HEK293T (cell line): ENCODE results near the gene PHLDA3.

Source experiments
- CTCF ChIA-PET: fragments of 350-600 bp; formaldehyde crosslinking; extraction: SDS; loops from one replicate; lab custom pipeline; 2021; ENCODE audit warnings: antibody characterized with exemption, inconsistent platforms; lab: Yijun Ruan, JAX
- POLR2A ChIA-PET: fragments of 350-600 bp; formaldehyde crosslinking; extraction: SDS; loops from one replicate; lab custom pipeline; 2020; ENCODE audit warnings: antibody characterized with exemption, inconsistent platforms; lab: Yijun Ruan, JAX
- DNase-seq: peaks from one replicate; pipeline ENCODE4 v3.0.0; 2012; ENCODE audit warnings: mixed read lengths; ENCODE audit errors: extremely low spot score
- ARNT ChIP-seq: fragments of 450-650 bp; IDR thresholded peaks from 2 replicates; pipeline ENCODE4 v1.6.1; 2017; ENCODE audit warnings: mild to moderate bottlenecking
- BHLHE40 ChIP-seq: fragments of 450-650 bp; IDR thresholded peaks from 2 replicates; pipeline ENCODE4 v1.6.1; 2016; ENCODE audit warnings: mild to moderate bottlenecking, moderate library complexity, borderline replicate concordance
- CTBP1 ChIP-seq: fragments of 450-650 bp; IDR thresholded peaks from 2 replicates; pipeline ENCODE4 v1.6.1; 2016; ENCODE audit warnings: borderline replicate concordance
- ELF4 ChIP-seq: fragments of 450-650 bp; IDR thresholded peaks from 2 replicates; pipeline ENCODE4 v1.6.1; 2017; ENCODE audit warnings: antibody characterized with exemption
- FOXA1 ChIP-seq: fragments of 450-650 bp; IDR thresholded peaks from 2 replicates; pipeline ENCODE4 v1.6.1; 2016; ENCODE audit warnings: mild to moderate bottlenecking
- FOXK2 ChIP-seq: fragments of 450-650 bp; IDR thresholded peaks from 2 replicates; pipeline ENCODE4 v1.6.1; 2016; ENCODE audit warnings: mild to moderate bottlenecking
- FOXM1 ChIP-seq: fragments of 450-650 bp; IDR thresholded peaks from 2 replicates; pipeline ENCODE4 v1.6.1; 2017; ENCODE audit warnings: mild to moderate bottlenecking, borderline replicate concordance
- HDGF ChIP-seq: fragments of 450-650 bp; IDR thresholded peaks from 2 replicates; pipeline ENCODE4 v1.6.1; 2017; ENCODE audit warnings: antibody characterized with exemption, borderline replicate concordance
- L3MBTL2 ChIP-seq: fragments of 450-650 bp; conservative IDR thresholded peaks from 2 replicates; pipeline ENCODE4 v1.6.1; 2016; ENCODE audit warnings: mild to moderate bottlenecking
- LEF1 ChIP-seq: fragments of 450-650 bp; IDR thresholded peaks from 2 replicates; pipeline ENCODE4 v1.6.1; 2017; ENCODE audit warnings: mild to moderate bottlenecking, borderline replicate concordance
- NFRKB ChIP-seq: fragments of 450-650 bp; IDR thresholded peaks from 2 replicates; pipeline ENCODE4 v1.6.1; 2016; ENCODE audit warnings: mild to moderate bottlenecking, moderate library complexity
- SP1 ChIP-seq: fragments of 450-650 bp; IDR thresholded peaks from 2 replicates; pipeline ENCODE4 v1.6.1; 2017
- SUZ12 ChIP-seq: fragments of 450-650 bp; IDR thresholded peaks from 2 replicates; pipeline ENCODE4 v1.6.1; 2016; ENCODE audit warnings: mild to moderate bottlenecking
- TARDBP ChIP-seq: fragments of 450-650 bp; IDR thresholded peaks from 2 replicates; pipeline ENCODE4 v1.6.1; 2016
- ZNF384 ChIP-seq: fragments of 450-650 bp; IDR thresholded peaks from 2 replicates; pipeline ENCODE4 v1.6.1; 2016
- TF ChIP-seq, protein P1 (sequence below): fragments of 450-650 bp; IDR thresholded peaks from 2 replicates; pipeline ENCODE4 v1.6.1; 2016

PHLDA3 gene

DNA sequence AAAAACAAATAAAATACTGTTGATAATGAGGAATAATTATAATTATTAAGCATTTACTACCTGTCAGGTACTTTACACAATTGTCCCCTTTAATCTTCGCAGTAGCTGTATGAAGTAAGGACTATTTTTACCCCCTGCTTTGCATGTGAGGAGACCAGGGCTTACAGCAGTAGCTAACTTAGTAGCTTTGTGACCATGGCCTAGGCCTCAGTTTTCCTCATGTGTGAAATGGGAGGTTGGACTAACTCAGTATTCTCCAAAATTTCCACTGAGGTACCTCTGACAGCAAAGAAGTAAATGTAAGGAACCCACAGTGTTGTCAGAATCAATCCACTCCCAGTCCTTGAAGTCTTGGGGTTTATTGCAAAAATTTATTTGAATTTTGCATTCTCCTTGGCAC, 41.7 kb upstream of the PHLDA3 start:
- TF ChIP-seq, protein P1, sequence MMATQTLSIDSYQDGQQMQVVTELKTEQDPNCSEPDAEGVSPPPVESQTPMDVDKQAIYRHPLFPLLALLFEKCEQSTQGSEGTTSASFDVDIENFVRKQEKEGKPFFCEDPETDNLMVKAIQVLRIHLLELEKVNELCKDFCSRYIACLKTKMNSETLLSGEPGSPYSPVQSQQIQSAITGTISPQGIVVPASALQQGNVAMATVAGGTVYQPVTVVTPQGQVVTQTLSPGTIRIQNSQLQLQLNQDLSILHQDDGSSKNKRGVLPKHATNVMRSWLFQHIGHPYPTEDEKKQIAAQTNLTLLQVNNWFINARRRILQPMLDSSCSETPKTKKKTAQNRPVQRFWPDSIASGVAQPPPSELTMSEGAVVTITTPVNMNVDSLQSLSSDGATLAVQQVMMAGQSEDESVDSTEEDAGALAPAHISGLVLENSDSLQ, result no peak
- TF ChIP-seq HDGF (no peak), FOXA1 (no peak), CTBP1 (no peak), LEF1 (no peak), ARNT (no peak), NFRKB (no peak), SP1 (no peak), ZNF384 (no peak), SUZ12 (no peak), ELF4 (no peak), TARDBP (no peak), BHLHE40 (no peak), FOXK2 (no peak), FOXM1 (no peak), L3MBTL2 (no peak)
- DNase-seq, result no peak
- ChIA-PET POLR2A (no interaction called here), CTCF (interaction anchor here (5.8 kb wide), 1 partner anchor 30 kb away, joined by 135 read pairs; no protein-coding TSS in a partner anchor)

DNA sequence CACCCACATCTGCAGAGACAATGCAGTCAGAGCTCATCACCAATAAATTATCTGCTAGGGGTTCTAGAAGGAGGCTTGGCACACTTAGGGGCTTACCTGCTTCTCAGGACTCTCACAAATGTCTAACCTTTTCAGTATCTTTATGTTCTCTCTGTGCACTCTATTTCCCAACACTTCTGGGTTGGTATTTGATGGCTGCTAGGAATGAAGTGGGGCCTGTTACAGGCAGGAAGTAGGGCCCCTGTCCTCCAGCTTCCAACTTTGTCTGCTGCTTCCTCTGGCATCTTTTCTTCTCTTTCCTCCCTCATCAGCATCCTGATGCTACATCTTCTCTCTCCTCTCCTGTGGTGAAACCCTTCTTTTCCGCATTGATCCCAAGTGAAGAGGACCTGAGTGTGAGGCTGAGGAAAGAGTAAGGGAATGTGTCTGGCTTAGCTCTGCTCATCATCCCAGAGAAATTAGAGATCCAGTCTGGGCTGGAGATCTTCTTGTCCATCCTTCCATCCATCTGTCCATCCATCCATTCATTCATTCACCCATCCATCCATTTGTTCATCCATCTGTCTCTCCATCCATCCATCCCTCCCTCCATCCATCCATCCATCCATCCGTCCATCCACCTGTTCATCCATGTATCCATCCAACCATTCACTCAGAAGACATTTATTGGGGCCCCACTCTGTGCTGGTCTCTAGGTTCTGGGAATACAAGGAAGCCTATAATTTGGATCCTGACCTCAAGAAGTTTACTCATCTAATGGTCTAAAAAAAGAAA, 40.8 kb upstream of the PHLDA3 start:
- POLR2A ChIA-PET, result interaction anchor here (0.8 to 1.0 kb wide), 2 partner anchors 24 to 27 kb away, joined by 3 read pairs; no protein-coding TSS in a partner anchor
- no peak for DNase-seq
- CTCF ChIA-PET, result interaction anchor here (5.8 kb wide), 1 partner anchor 29 kb away, joined by 135 read pairs; no protein-coding TSS in a partner anchor
- TF ChIP-seq FOXK2, result no peak
- no peak for TF ChIP-seq LEF1
- TF ChIP-seq HDGF, result no peak
- no peak for TF ChIP-seq TARDBP
- no peak for TF ChIP-seq L3MBTL2
- TF ChIP-seq, protein P1, result no peak
- no peak for TF ChIP-seq ZNF384
- no peak for TF ChIP-seq SP1

DNA sequence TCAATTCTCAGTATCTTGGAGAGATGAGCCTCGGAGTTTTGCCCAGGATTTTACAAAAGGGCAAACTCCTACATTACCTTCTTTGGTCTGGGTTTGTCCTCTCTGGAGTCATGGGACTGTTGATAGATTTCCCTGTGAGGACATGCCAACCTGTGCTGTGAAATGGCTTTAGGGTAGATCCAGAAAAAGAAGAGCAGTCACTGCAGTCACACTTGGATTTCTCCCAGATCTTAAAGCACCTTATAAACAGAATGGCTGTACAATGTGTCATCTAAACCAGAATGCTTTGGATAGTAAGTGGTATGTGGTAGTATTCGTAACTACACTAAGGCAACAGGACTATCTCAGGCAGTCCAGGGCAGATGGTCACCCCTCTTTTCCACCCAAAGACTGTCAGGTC, 39.8 kb upstream of the PHLDA3 start:
- CTCF ChIA-PET, result interaction anchor here (5.8 kb wide), 1 partner anchor 28 kb away, joined by 135 read pairs; no protein-coding TSS in a partner anchor

DNA sequence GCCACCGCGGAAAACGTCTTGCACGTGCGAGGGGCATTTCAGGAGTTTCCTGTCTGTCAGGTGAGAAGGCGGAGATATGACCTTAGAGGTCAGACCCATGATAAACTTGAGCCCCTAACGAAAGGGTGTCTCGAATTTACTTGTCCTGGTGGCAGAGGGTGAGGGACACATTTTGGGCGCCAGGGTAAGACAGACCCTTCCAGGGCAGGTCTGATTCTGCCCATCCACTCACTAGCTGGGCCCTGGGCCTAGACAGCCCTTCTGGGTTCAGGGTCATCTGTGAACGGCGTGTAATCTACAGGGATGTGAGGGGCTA, 38.3 kb upstream of the PHLDA3 start:
- TF ChIP-seq FOXM1 (no peak), FOXK2 (no peak), CTBP1 (no peak), LEF1 (no peak), ELF4 (no peak), ARNT (no peak), NFRKB (no peak), ZNF384 (no peak), HDGF (no peak), SP1 (no peak), SUZ12 (no peak), BHLHE40 (no peak), L3MBTL2 (no peak)
- ChIA-PET CTCF (no interaction called here), POLR2A (no interaction called here)

More for the DNA sequence above, 39.8 kb upstream of the PHLDA3 start:
- DNase-seq, result no peak
- TF ChIP-seq NFRKB, result no peak
- no peak for TF ChIP-seq SP1
- TF ChIP-seq ARNT, result no peak
- TF ChIP-seq BHLHE40, result no peak
- TF ChIP-seq, protein P1, result no peak
- TF ChIP-seq FOXA1, result no peak
- no peak for TF ChIP-seq FOXM1
- TF ChIP-seq FOXK2, result no peak
- POLR2A ChIA-PET, result interaction anchor here (0.8 to 1.0 kb wide), 2 partner anchors 23 to 26 kb away, joined by 3 read pairs; no protein-coding TSS in a partner anchor

DNA sequence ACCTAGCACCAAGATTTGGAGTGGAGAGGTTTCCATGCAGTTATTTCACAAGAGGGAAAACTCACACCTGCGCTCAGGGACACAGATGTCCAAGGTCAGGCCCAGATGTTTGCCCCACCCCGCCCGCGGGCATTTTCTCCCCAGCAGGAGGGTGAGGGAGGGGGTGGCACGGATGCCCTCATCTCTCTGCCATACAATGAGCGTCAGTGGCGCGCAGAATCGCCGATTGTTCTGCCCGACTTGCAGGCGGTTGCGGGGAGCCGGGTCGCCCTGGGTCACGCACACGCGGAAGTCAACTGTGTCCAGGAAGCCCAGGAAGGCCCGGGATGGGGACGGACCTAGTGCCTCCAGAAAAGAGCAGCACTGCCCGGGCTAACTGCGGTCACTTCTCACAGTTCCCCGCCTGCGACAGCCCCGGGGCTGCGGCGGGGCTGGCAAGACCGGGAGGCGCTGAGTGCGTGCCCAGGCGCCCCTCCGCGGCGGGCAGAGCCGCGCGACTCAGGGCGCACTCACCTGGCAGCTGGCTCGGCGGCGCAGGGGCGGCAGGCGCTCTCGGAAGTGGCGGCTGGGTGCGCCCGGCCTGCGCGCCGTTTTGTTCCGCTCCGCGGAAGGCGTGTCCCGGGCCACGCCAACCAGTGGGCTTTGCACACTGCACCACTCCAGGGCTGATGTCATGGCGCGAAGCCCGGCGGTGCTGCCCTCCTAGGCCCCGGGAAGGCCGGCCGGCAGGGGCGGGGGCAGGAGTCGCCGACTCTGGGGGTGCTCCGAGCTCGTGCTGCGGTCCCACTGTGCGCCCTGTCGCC, 37.8 kb upstream of the PHLDA3 start, which contains the start of gene CSRP1:
Gene CSRP1, minus strand, starts transcription at position 567 of the 803 bp plus-strand sequence. CDS start 10,820 bp downstream, outside the sequence.
- ChIA-PET CTCF (interaction anchor here (0.6 to 1.5 kb wide), 3 partner anchors 26 to 71 kb away, joined by 3 to 5 read pairs (median 4); no protein-coding TSS in a partner anchor), POLR2A (no interaction called here)
- no peak for DNase-seq
- TF ChIP-seq CTBP1, result no peak

More for the DNA sequence above, 38.3 kb upstream of the PHLDA3 start:
- no peak for DNase-seq

DNA sequence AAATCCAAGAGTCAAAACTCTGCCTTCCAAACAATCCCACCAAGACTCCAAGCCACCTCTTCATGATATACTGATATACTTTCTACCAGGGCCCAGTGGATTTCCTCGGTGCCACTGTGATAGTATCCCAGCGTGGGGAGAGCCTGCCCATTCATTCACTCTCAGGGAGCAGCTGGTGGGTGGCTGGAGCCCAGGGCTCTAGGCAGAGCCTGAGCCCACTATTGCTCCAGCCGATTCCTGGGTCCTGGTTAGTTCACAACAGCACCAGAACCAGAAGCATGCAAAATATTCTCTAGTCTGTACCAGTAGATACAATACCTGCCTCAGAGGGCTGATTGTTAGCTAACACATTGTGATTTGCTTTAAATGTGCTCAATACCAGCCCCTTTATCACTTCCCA, 37.1 kb upstream of the PHLDA3 start:
- TF ChIP-seq NFRKB (no peak), ARNT (no peak), ZNF384 (no peak), FOXA1 (no peak), TARDBP (no peak), HDGF (no peak), FOXK2 (no peak), ELF4 (no peak), BHLHE40 (no peak), FOXM1 (no peak), LEF1 (no peak), CTBP1 (no peak), L3MBTL2 (no peak), SUZ12 (no peak)
- TF ChIP-seq, protein P1, result no peak
- CTCF ChIA-PET, result interaction anchor here (0.6 to 1.5 kb wide), 3 partner anchors 26 to 71 kb away, joined by 3 to 5 read pairs (median 4); no protein-coding TSS in a partner anchor
- DNase-seq, result no peak
- POLR2A ChIA-PET, result no interaction called here
